H9 (cell line): Measurements from ENCODE around the gene CD8A. TPM values are rescaled to one million over a fixed set of nuclear protein-coding genes. Genes with fewer than 3 reads are reported as not detected.
"Not testable (repeated sequence)": the region's sequence is repeated elsewhere in the genome, so short reads cannot be mapped to it uniquely, and the experiment has no call there.

Experiments used
- DNase-seq: peaks from one replicate; pipeline ENCODE4 v3.0.0-alpha.2; 2017
- H2AFZ ChIP-seq: one replicate; pipeline ENCODE4 v1.6.1; 2013; ENCODE audit warnings: mild to moderate bottlenecking, low read length, control low read depth, moderate library complexity
- H2AK5ac ChIP-seq: 2 replicates; pipeline ENCODE4 v1.6.1; 2013; ENCODE audit warnings: low read length, control low read depth, mixed read lengths; ENCODE audit not compliant: insufficient read length
- H2BK120ac ChIP-seq: one replicate; pipeline ENCODE4 v1.6.1; 2013; ENCODE audit warnings: low read depth, mild to moderate bottlenecking, low read length, control low read depth, inconsistent platforms; ENCODE audit not compliant: poor library complexity, severe bottlenecking
- H2BK12ac ChIP-seq: 2 replicates; pipeline ENCODE4 v1.6.1; 2013; ENCODE audit warnings: low read length, control low read depth, mixed read lengths, low read depth; ENCODE audit not compliant: insufficient read length
- H2BK15ac ChIP-seq: 2 replicates; pipeline ENCODE4 v1.6.1; 2013; ENCODE audit warnings: low read depth, low read length, control low read depth
- H2BK20ac ChIP-seq: one replicate; pipeline ENCODE4 v1.6.1; 2013; ENCODE audit warnings: low read depth, mild to moderate bottlenecking, low read length, control low read depth, inconsistent platforms; ENCODE audit not compliant: poor library complexity, severe bottlenecking
- H2BK5ac ChIP-seq: 2 replicates; pipeline ENCODE4 v1.6.1; 2013; ENCODE audit warnings: low read length, control low read depth, mixed read lengths; ENCODE audit not compliant: insufficient read length
- H3K14ac ChIP-seq: 2 replicates; pipeline ENCODE4 v1.6.1; 2013; ENCODE audit warnings: low read length, control low read depth; ENCODE audit not compliant: insufficient read depth
- H3K18ac ChIP-seq: 2 replicates; pipeline ENCODE4 v1.6.1; 2013; ENCODE audit warnings: low read depth, mild to moderate bottlenecking, mixed read lengths, low read length, control low read depth; ENCODE audit not compliant: insufficient read length
- H3K23ac ChIP-seq: 2 replicates; pipeline ENCODE4 v1.6.1; 2013; ENCODE audit warnings: low read length, control low read depth, mixed read lengths, low read depth; ENCODE audit not compliant: insufficient read length
- H3K23me2 ChIP-seq: 2 replicates; pipeline ENCODE4 v1.6.1; 2013; ENCODE audit warnings: low read depth, mild to moderate bottlenecking, mixed read lengths, low read length, control low read depth; ENCODE audit not compliant: insufficient read length, poor library complexity, severe bottlenecking
- H3K27ac ChIP-seq: 2 replicates; pipeline ENCODE4 v1.5.1; 2013; ENCODE audit warnings: low read length, control low read depth, mixed read lengths, low read depth; ENCODE audit not compliant: insufficient read length
- H3K27me3 ChIP-seq: 2 replicates; pipeline ENCODE4 v1.6.1; 2013; ENCODE audit warnings: low read length, control low read depth, inconsistent platforms; ENCODE audit not compliant: insufficient read depth
- H3K4ac ChIP-seq: 2 replicates; pipeline ENCODE4 v1.6.1; 2013; ENCODE audit warnings: low read depth, mild to moderate bottlenecking, control low read depth, inconsistent platforms, low read length, moderate library complexity
- H3K4me1 ChIP-seq: 2 replicates; pipeline ENCODE4 v1.6.1; 2013; ENCODE audit warnings: low read length, control low read depth, inconsistent platforms; ENCODE audit not compliant: insufficient read depth
- H3K4me2 ChIP-seq: 2 replicates; pipeline ENCODE4 v1.6.1; 2013; ENCODE audit warnings: low read length, control low read depth, mixed read lengths; ENCODE audit not compliant: insufficient read length, insufficient read depth
- H3K56ac ChIP-seq: 2 replicates; pipeline ENCODE4 v1.6.1; 2013; ENCODE audit warnings: low read depth, mild to moderate bottlenecking, mixed read lengths, low read length, control low read depth; ENCODE audit not compliant: insufficient read length
- H3K79me1 ChIP-seq: 2 replicates; pipeline ENCODE4 v1.6.1; 2013; ENCODE audit warnings: low read depth, mild to moderate bottlenecking, moderate library complexity, low read length, control low read depth, inconsistent platforms; ENCODE audit not compliant: insufficient read depth, poor library complexity, severe bottlenecking
- H3K79me2 ChIP-seq: 2 replicates; pipeline ENCODE4 v1.6.1; 2013; ENCODE audit warnings: low read length, control low read depth, inconsistent platforms; ENCODE audit not compliant: insufficient read depth
- H3K9ac ChIP-seq: 2 replicates; pipeline ENCODE4 v1.6.1; 2013; ENCODE audit warnings: low read length, control low read depth, mixed read lengths; ENCODE audit not compliant: insufficient read length; ENCODE audit errors: extremely low read depth
- H3K9me3 ChIP-seq: one replicate; pipeline ENCODE4 v1.6.1; 2013; ENCODE audit warnings: low read depth, low read length, inconsistent platforms; ENCODE audit not compliant: control insufficient read depth
- H3T11ph ChIP-seq: one replicate; pipeline ENCODE4 v1.6.1; 2013; ENCODE audit warnings: mild to moderate bottlenecking, low read length, control low read depth, inconsistent platforms
- H4K20me1 ChIP-seq: one replicate; pipeline ENCODE4 v1.6.1; 2013; ENCODE audit not compliant: control insufficient read depth, insufficient read length, insufficient read depth
- H4K5ac ChIP-seq: 2 replicates; pipeline ENCODE4 v1.6.1; 2013; ENCODE audit warnings: low read depth, mild to moderate bottlenecking, mixed read lengths, low read length, control low read depth; ENCODE audit not compliant: insufficient read length
- H4K8ac ChIP-seq: replicated peaks from 2 replicates; pipeline ENCODE4 v1.6.1; 2013; ENCODE audit warnings: low read length, control low read depth, mixed read lengths, low read depth; ENCODE audit not compliant: insufficient read length
- H4K91ac ChIP-seq: 2 replicates; pipeline ENCODE4 v1.6.1; 2013; ENCODE audit warnings: low read depth, mild to moderate bottlenecking, moderate library complexity, mixed read lengths, low read length, control low read depth; ENCODE audit not compliant: insufficient read length
- H3K27ac Mint-ChIP-seq, 3 experiments: 2 replicates in 2 of 3; 3 replicates in 1 of 3; pipeline ENCODE4 v1.8.0; 2020 to 2021; ENCODE audit warnings: mixed read lengths in 3 of 3, mild to moderate bottlenecking in 1 of 3, moderate library complexity in 1 of 3
- H3K27me3 Mint-ChIP-seq: 2 replicates; pipeline ENCODE4 v1.8.0; 2021; ENCODE audit warnings: low read depth, mild to moderate bottlenecking, moderate library complexity, mixed read lengths
- H3K36me3 Mint-ChIP-seq, 3 experiments: 2 replicates in 2 of 3; 3 replicates in 1 of 3; pipeline ENCODE4 v1.8.0; 2020 to 2021; ENCODE audit warnings: low read depth in 3 of 3, mixed read lengths in 3 of 3; ENCODE audit not compliant: insufficient read depth in 1 of 3
- H3K4me1 Mint-ChIP-seq, 2 experiments: 2 replicates each; pipeline ENCODE4 v1.8.0; 2020; ENCODE audit warnings: mixed read lengths in 2 of 2
- H3K4me3 Mint-ChIP-seq, 2 experiments: 2 replicates in 1 of 2; 3 replicates in 1 of 2; pipeline ENCODE4 v1.8.0; 2020 to 2021; ENCODE audit warnings: mild to moderate bottlenecking in 2 of 2, mixed read lengths in 2 of 2, moderate library complexity in 1 of 2
- H3K9me3 Mint-ChIP-seq, 2 experiments: 2 replicates in 1 of 2; 3 replicates in 1 of 2; pipeline ENCODE4 v1.8.0; 2020; ENCODE audit warnings: mild to moderate bottlenecking in 2 of 2, mixed read lengths in 2 of 2, moderate library complexity in 1 of 2
- whole genome bisulfite sequencing: extraction: QIAGEN DNeasy Blood & Tissue Kit; methylation state at CpG from one replicate; pipeline ENCODE4 v1.1.7; 2013; ENCODE audit warnings: missing lambda C conversion rate, low lambda C conversion rate, mixed read lengths; ENCODE audit not compliant: insufficient read length; ENCODE audit errors: extremely low coverage; 5-methylcytosine and 5-hydroxymethylcytosine counted together
- total RNA-seq: library from RNA; stranded (reverse); gene quantifications from 2 replicates; pipeline ENCODE4 v1.2.1, GENCODE V29; 2021

CD8A gene
- total RNA-seq, 1 experiment from 2014 or later = not detected

- H3K27me3 Mint-ChIP-seq, H3K23ac ChIP-seq, H2AK5ac ChIP-seq, H3K4me1 ChIP-seq, H4K5ac ChIP-seq, DNase-seq, H3K18ac ChIP-seq, H3T11ph ChIP-seq, H2BK5ac ChIP-seq, H3K4me1 Mint-ChIP-seq, H2BK15ac ChIP-seq, H2AFZ ChIP-seq, H3K27ac Mint-ChIP-seq, H4K8ac ChIP-seq, H3K79me1 ChIP-seq, H4K91ac ChIP-seq, H3K27ac ChIP-seq, H3K4ac ChIP-seq, H2BK20ac ChIP-seq, H4K20me1 ChIP-seq, H3K23me2 ChIP-seq, H3K79me2 ChIP-seq, H3K4me2 ChIP-seq, H3K9ac ChIP-seq, H2BK12ac ChIP-seq, H3K9me3 ChIP-seq, H2BK120ac ChIP-seq, H3K4me3 Mint-ChIP-seq, H3K14ac ChIP-seq, H3K27me3 ChIP-seq, H3K9me3 Mint-ChIP-seq, H3K56ac ChIP-seq: not testable (repeated sequence)
- WGBS = no CpG with 5 or more reads among the region's 11 CpGs
- peaks cover 7 to 14% (median 11%) of the 10 kb centered on the region in 3 experiments; a peak in 6 of 7 replicates for H3K36me3 Mint-ChIP-seq
These were observed 50.8 kb downstream of the CD8A start for GRCh38 chr2:86739889-86740288.

GRCh38 chr2:86739485-86739884, 51.2 kb downstream of the CD8A start:
- DNase-seq, H2BK120ac ChIP-seq, H3K79me1 ChIP-seq, H3K4me3 Mint-ChIP-seq, H3K9me3 Mint-ChIP-seq, H3K23ac ChIP-seq, H4K91ac ChIP-seq, H2BK12ac ChIP-seq, H3K27ac ChIP-seq, H3K14ac ChIP-seq, H2BK20ac ChIP-seq, H4K20me1 ChIP-seq, H3K4me1 ChIP-seq, H3K27me3 Mint-ChIP-seq, H3K9me3 ChIP-seq, H3K4me2 ChIP-seq, H3K9ac ChIP-seq, H4K5ac ChIP-seq, H4K8ac ChIP-seq, H3T11ph ChIP-seq, H3K27me3 ChIP-seq, H2BK15ac ChIP-seq, H2AK5ac ChIP-seq, H3K4ac ChIP-seq, H2BK5ac ChIP-seq, H3K23me2 ChIP-seq, H3K18ac ChIP-seq, H2AFZ ChIP-seq, H3K79me2 ChIP-seq, H3K27ac Mint-ChIP-seq, H3K4me1 Mint-ChIP-seq, H3K56ac ChIP-seq: not testable (repeated sequence)
- H3K36me3 Mint-ChIP-seq = peaks cover 7 to 14% (median 11%) of the 10 kb centered on the region in 3 experiments; a peak in 6 of 7 replicates
